ENCODE measurements around the gene KDM4C.

- TF ChIP-seq, protein P1, sequence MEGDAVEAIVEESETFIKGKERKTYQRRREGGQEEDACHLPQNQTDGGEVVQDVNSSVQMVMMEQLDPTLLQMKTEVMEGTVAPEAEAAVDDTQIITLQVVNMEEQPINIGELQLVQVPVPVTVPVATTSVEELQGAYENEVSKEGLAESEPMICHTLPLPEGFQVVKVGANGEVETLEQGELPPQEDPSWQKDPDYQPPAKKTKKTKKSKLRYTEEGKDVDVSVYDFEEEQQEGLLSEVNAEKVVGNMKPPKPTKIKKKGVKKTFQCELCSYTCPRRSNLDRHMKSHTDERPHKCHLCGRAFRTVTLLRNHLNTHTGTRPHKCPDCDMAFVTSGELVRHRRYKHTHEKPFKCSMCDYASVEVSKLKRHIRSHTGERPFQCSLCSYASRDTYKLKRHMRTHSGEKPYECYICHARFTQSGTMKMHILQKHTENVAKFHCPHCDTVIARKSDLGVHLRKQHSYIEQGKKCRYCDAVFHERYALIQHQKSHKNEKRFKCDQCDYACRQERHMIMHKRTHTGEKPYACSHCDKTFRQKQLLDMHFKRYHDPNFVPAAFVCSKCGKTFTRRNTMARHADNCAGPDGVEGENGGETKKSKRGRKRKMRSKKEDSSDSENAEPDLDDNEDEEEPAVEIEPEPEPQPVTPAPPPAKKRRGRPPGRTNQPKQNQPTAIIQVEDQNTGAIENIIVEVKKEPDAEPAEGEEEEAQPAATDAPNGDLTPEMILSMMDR (IDR thresholded peaks at IDR 0.05) = no peak
- no peak for TF ChIP-seq POLR2A (IDR thresholded peaks at IDR 0.05)
- no peak for TF ChIP-seq EP300 (IDR thresholded peaks at IDR 0.05; ENCODE audit: low read depth)
- peak in 1 of 3 donors; percentile 43 for TF ChIP-seq POLR2AphosphoS5 (IDR thresholded peaks at IDR 0.05)
Observed at GRCh38 chr9:7177383-7177782, 419.6 kb downstream of the KDM4C start.
